Measurements from ENCODE around the gene ADAMTSL1.

The ADAMTSL1 gene

DNA sequence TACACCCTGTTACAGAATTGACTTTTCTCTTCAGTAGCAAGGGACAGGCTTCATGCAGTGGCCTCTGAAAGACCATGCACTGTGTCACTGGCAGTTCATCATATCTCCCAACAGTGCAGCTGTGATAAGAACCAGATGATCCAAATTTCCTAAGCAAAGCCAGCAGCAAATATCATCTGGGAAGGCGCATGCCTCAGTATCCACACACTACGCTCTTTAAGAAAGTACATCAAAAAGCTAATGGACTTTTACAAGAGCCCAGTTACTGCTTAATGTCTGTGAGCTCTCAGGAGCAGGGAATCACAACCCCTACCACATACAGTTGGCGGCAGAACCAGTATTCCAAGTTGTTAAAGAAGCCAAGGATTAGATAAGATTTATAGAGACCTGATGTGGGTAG is 25.1 kb downstream of the ADAMTSL1 start:
- Histone ChIP-seq H3K27me3 (ENCODE audit: insufficient read depth, low read depth) (no peaks in the 10 kb centered on the region), H3K36me3 (ENCODE audit: insufficient read depth) (no peaks in the 10 kb centered on the region), H3K79me2 (ENCODE audit: insufficient read depth, low read depth) (no peaks in the 10 kb centered on the region), H3K27ac (no peak overlapping the region), H4K20me1 (ENCODE audit: insufficient read depth) (no peaks in the 10 kb centered on the region), H3K4me2 (no peak overlapping the region), H3K9ac (no peak overlapping the region), H2AFZ (ENCODE audit: low read depth) (no peak overlapping the region), H3K4me3 (IDR thresholded peaks at IDR 0.05; ENCODE audit: insufficient read depth, low read depth, low read length) (no peak overlapping the region), H3K4me1 (ENCODE audit: low read depth, poor library complexity, severe bottlenecking) (no peaks in the 10 kb centered on the region)
- TF ChIP-seq CTCF (conservative IDR thresholded peaks at IDR 0.05; ENCODE audit: low read depth, low read length): no peak

GRCh38 chr9:18499980-18500379 is 26.0 kb downstream of the ADAMTSL1 start:
- no peaks in the 10 kb centered on the region for H4K20me1 ChIP-seq (ENCODE audit: insufficient read depth)
- no peak overlapping the region for H2AFZ ChIP-seq (ENCODE audit: low read depth)
- H3K36me3 ChIP-seq (ENCODE audit: insufficient read depth): no peaks in the 10 kb centered on the region
- no peak overlapping the region for H3K4me3 ChIP-seq (IDR thresholded peaks at IDR 0.05; ENCODE audit: insufficient read depth, low read depth, low read length)
- no peaks in the 10 kb centered on the region for H3K4me1 ChIP-seq (ENCODE audit: low read depth, poor library complexity, severe bottlenecking)
- no peak for TF ChIP-seq CTCF (conservative IDR thresholded peaks at IDR 0.05; ENCODE audit: low read depth, low read length)
- H3K79me2 ChIP-seq (ENCODE audit: insufficient read depth, low read depth): no peaks in the 10 kb centered on the region
- H3K27me3 ChIP-seq (ENCODE audit: insufficient read depth, low read depth): no peaks in the 10 kb centered on the region
- no peak overlapping the region for H3K27ac ChIP-seq
- no peak overlapping the region for H3K4me2 ChIP-seq
- no peak overlapping the region for H3K9ac ChIP-seq

- Histone ChIP-seq H3K9ac (no peak overlapping the region), H3K27ac (no peak overlapping the region), H2AFZ (ENCODE audit: low read depth) (no peak overlapping the region), H3K27me3 (ENCODE audit: insufficient read depth, low read depth) (no peaks in the 10 kb centered on the region), H3K79me2 (ENCODE audit: insufficient read depth, low read depth) (no peaks in the 10 kb centered on the region), H4K20me1 (ENCODE audit: insufficient read depth) (no peaks in the 10 kb centered on the region), H3K4me2 (no peak overlapping the region), H3K4me3 (IDR thresholded peaks at IDR 0.05; ENCODE audit: insufficient read depth, low read depth, low read length) (no peak overlapping the region), H3K4me1 (ENCODE audit: low read depth, poor library complexity, severe bottlenecking) (no peaks in the 10 kb centered on the region), H3K36me3 (ENCODE audit: insufficient read depth) (no peaks in the 10 kb centered on the region)
- TF ChIP-seq CTCF (conservative IDR thresholded peaks at IDR 0.05; ENCODE audit: low read depth, low read length): no peak
These were observed 26.5 kb downstream of the ADAMTSL1 start for GRCh38 chr9:18500451-18500850.

- H3K9ac ChIP-seq: no peak overlapping the region
- H3K4me3 ChIP-seq (IDR thresholded peaks at IDR 0.05; ENCODE audit: insufficient read depth, low read depth, low read length): no peak overlapping the region
- H3K4me2 ChIP-seq: no peak overlapping the region
- TF ChIP-seq CTCF (conservative IDR thresholded peaks at IDR 0.05; ENCODE audit: low read depth, low read length): no peak
- H3K27me3 ChIP-seq (ENCODE audit: insufficient read depth, low read depth): no peaks in the 10 kb centered on the region
- no peaks in the 10 kb centered on the region for H3K36me3 ChIP-seq (ENCODE audit: insufficient read depth)
- H3K4me1 ChIP-seq (ENCODE audit: low read depth, poor library complexity, severe bottlenecking): no peaks in the 10 kb centered on the region
- no peak overlapping the region for H3K27ac ChIP-seq
- no peak overlapping the region for H2AFZ ChIP-seq (ENCODE audit: low read depth)
- H3K79me2 ChIP-seq (ENCODE audit: insufficient read depth, low read depth): no peaks in the 10 kb centered on the region
- H4K20me1 ChIP-seq (ENCODE audit: insufficient read depth): no peaks in the 10 kb centered on the region
These were observed 28.0 kb downstream of the ADAMTSL1 start for GRCh38 chr9:18501949-18502348.

GRCh38 chr9:18502546-18502945 is 28.6 kb downstream of the ADAMTSL1 start:
- H3K4me2 ChIP-seq: no peak overlapping the region
- H2AFZ ChIP-seq (ENCODE audit: low read depth): no peak overlapping the region
- no peaks in the 10 kb centered on the region for H3K27me3 ChIP-seq (ENCODE audit: insufficient read depth, low read depth)
- H4K20me1 ChIP-seq (ENCODE audit: insufficient read depth): no peaks in the 10 kb centered on the region
- H3K79me2 ChIP-seq (ENCODE audit: insufficient read depth, low read depth): no peaks in the 10 kb centered on the region
- no peaks in the 10 kb centered on the region for H3K36me3 ChIP-seq (ENCODE audit: insufficient read depth)
- no peak overlapping the region for H3K9ac ChIP-seq
- no peak for TF ChIP-seq CTCF (conservative IDR thresholded peaks at IDR 0.05; ENCODE audit: low read depth, low read length)
- H3K27ac ChIP-seq: no peak overlapping the region
- H3K4me1 ChIP-seq (ENCODE audit: low read depth, poor library complexity, severe bottlenecking): no peaks in the 10 kb centered on the region
- H3K4me3 ChIP-seq (IDR thresholded peaks at IDR 0.05; ENCODE audit: insufficient read depth, low read depth, low read length): no peak overlapping the region

All from KMS-11 (cell line).